HUES64 (cell line): ENCODE results near the gene SPANXD. TPM values are rescaled to one million over a fixed set of nuclear protein-coding genes. Genes with fewer than 3 reads are reported as not detected.
"Not testable (repeated sequence)": the region's sequence is repeated elsewhere in the genome, so short reads cannot be mapped to it uniquely, and the experiment has no call there.

ENCODE experiments used
- H3K27ac ChIP-seq: 2 replicates; pipeline ENCODE4 v1.7.0; 2013; ENCODE audit warnings: low read depth, low read length, inconsistent platforms
- H3K27me3 ChIP-seq: 2 replicates; pipeline ENCODE4 v1.6.1; 2013; ENCODE audit warnings: mild to moderate bottlenecking, low read length; ENCODE audit not compliant: insufficient read depth
- H3K36me3 ChIP-seq: 2 replicates; pipeline ENCODE4 v1.6.1; 2013; ENCODE audit warnings: mild to moderate bottlenecking, low read length; ENCODE audit not compliant: insufficient read depth
- H3K4me1 ChIP-seq: 2 replicates; pipeline ENCODE4 v1.6.1; 2013; ENCODE audit warnings: mild to moderate bottlenecking, low read length, moderate library complexity; ENCODE audit not compliant: insufficient read depth
- H3K4me3 ChIP-seq: 2 replicates; pipeline ENCODE4 v1.5.1; 2013; ENCODE audit warnings: mild to moderate bottlenecking, low read length, moderate library complexity
- H3K9ac ChIP-seq: 2 replicates; pipeline ENCODE4 v1.6.1; 2013; ENCODE audit warnings: mild to moderate bottlenecking, low read depth, low read length
- H3K9me3 ChIP-seq: 2 replicates; pipeline ENCODE4 v1.6.1; 2013; ENCODE audit warnings: low read depth, low read length; ENCODE audit not compliant: insufficient read depth
- WGBS: fragments of 150-250, 120-280 bp; methylation state at CpG from one replicate; pipeline ENCODE4 v1.1.7; 2013; ENCODE audit warnings: missing lambda C conversion rate; 5-methylcytosine and 5-hydroxymethylcytosine counted together
- polyA plus RNA-seq, 2 experiments: library from polyadenylated mRNA; stranded (reverse); fragments of 50-300 nt; gene quantifications; one replicate each; pipeline ENCODE4 v1.2.3, GENCODE V29; 2013

Gene SPANXD, protein sequence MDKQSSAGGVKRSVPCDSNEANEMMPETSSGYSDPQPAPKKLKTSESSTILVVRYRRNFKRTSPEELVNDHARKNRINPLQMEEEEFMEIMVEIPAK
- not detected for polyA plus RNA-seq (2013, experiment 1 of 2)
- polyA plus RNA-seq (2013, experiment 2 of 2): not detected

DNA sequence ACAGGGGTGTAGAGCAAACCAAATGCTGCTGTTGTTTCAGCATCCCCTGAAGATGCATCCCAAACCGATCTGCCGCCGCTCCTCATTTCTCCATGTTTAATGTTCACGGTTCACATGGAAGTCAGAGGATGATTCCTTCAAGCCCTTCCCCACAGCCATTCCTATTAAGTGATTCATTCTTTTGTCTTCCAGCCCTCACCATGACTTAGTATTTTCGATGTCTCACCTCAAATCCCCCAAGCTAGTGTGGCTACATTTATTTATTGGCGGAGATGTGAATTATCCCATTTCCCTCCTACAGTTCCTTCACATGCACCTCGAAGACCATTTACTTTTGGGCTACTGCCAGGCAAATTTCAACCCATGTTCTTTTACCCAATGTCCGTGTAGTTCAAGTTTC, at the start of gene SPANXD:
Gene SPANXD (minus strand): TSS at position 101 of the 400 bp plus-strand sequence. CDS start 334 bp downstream, outside the sequence.
- not testable (repeated sequence) for H3K4me1 ChIP-seq

DNA sequence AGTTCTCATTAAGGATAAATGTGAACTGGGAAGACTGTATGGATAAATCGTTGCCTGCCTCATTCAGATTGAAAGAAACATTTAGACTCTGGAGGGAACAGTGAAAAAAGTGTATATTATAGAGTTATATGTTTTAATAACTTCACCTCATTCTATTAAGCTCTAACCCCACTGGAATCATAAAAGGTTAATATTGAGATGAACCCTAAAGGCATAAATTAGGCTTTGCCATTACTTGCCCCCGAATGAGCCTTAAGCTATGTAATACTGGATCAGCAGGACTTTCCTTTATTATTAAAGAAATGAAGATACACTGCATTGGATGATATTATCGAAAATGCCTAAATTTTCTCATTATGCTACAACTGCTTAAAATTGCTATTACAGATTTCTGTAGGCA, 44.1 kb upstream of the SPANXD start:
- 78% methylated on average over 1 of the region's 3 CpGs for WGBS
- no peak overlapping the region for H3K27ac ChIP-seq

More for the DNA sequence above, at the start of gene SPANXD:
- WGBS: 92% methylated on average over 1 of the region's 8 CpGs
- not testable (repeated sequence) for H3K9me3 ChIP-seq, H3K27ac ChIP-seq, H3K9ac ChIP-seq, H3K36me3 ChIP-seq, H3K27me3 ChIP-seq, H3K4me3 ChIP-seq

GRCh38 chrX:141736656-141737055, 38.1 kb upstream of the SPANXD start:
- no peaks in the 10 kb centered on the region for H3K4me1 ChIP-seq
- no peaks in the 10 kb centered on the region for H3K27me3 ChIP-seq
- no peak overlapping the region for H3K9ac ChIP-seq
- WGBS: no CpG with 5 or more reads among the region's 3 CpGs
- no peak overlapping the region for H3K27ac ChIP-seq
- no peak overlapping the region for H3K4me3 ChIP-seq
- H3K36me3 ChIP-seq: no peaks in the 10 kb centered on the region
- H3K9me3 ChIP-seq: no peaks in the 10 kb centered on the region

More for the DNA sequence above, 44.1 kb upstream of the SPANXD start:
- Histone ChIP-seq H3K36me3 (no peaks in the 10 kb centered on the region), H3K9me3 (no peaks in the 10 kb centered on the region), H3K4me3 (no peak overlapping the region), H3K27me3 (no peaks in the 10 kb centered on the region), H3K4me1 (no peaks in the 10 kb centered on the region), H3K9ac (no peak overlapping the region)

DNA sequence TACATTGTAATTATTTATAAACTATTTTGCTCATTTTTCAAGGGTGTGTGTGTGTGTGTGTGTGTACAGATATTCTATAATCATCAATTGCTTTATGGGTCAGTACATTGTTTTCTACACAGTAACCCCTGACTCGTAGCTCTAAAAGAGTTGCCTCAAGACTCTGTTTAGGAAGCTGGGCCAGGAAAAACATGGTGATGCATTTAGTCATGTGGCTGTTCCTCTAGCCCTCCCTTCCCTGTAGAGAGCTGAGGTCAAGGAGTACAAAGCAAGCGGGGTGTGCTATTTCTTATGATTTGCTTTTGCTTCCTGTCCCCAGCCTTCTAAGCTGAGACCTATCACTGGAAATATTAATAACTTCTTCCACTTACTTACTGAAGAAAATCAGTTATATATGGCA, 34.8 kb upstream of the SPANXD start:
- 100% methylated on average over 1 of the region's 2 CpGs for WGBS
- Histone ChIP-seq H3K27me3 (no peaks in the 10 kb centered on the region), H3K27ac (no peak overlapping the region), H3K36me3 (no peaks in the 10 kb centered on the region), H3K4me3 (no peak overlapping the region), H3K4me1 (no peaks in the 10 kb centered on the region), H3K9ac (no peak overlapping the region), H3K9me3 (no peaks in the 10 kb centered on the region)

DNA sequence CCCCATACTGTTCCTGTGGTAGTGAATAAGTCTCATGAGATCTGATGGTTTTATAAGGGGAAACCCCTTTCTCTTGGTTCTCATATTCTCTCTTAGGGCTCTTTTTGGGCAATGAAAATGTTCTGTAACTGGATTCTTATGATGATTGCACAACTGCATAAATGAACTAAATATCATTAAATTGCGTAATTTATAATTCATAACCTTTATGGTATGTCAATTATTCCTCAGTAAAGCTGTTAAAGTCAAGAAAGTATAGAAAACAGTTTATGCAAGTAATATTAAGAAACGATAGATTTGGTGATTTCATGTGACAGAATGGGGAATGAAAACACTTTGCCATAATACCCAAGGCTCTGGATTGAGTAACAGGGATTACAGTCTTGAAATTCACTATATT, 33.5 kb upstream of the SPANXD start:
- Histone ChIP-seq H3K9me3 (no peaks in the 10 kb centered on the region), H3K36me3 (no peaks in the 10 kb centered on the region), H3K9ac (no peak overlapping the region), H3K4me1 (no peaks in the 10 kb centered on the region), H3K4me3 (no peak overlapping the region), H3K27ac (no peak overlapping the region), H3K27me3 (no peaks in the 10 kb centered on the region)
- 100% methylated on average over 1 of the region's 2 CpGs for WGBS

- 100% methylated on average over 1 of the region's 3 CpGs for WGBS
- H3K4me3 ChIP-seq: no peak overlapping the region
- H3K9me3 ChIP-seq: no peaks in the 10 kb centered on the region
- H3K4me1 ChIP-seq: no peaks in the 10 kb centered on the region
- no peaks in the 10 kb centered on the region for H3K27me3 ChIP-seq
- H3K9ac ChIP-seq: no peak overlapping the region
- no peak overlapping the region for H3K27ac ChIP-seq
- no peaks in the 10 kb centered on the region for H3K36me3 ChIP-seq
Observed at GRCh38 chrX:141724186-141724585, 25.6 kb upstream of the SPANXD start.

GRCh38 chrX:141714680-141715079, 16.1 kb upstream of the SPANXD start:
- Histone ChIP-seq H3K27me3 (no peaks in the 10 kb centered on the region), H3K27ac (no peak overlapping the region), H3K4me3 (no peak overlapping the region), H3K9ac (no peak overlapping the region), H3K9me3 (no peaks in the 10 kb centered on the region), H3K36me3 (no peaks in the 10 kb centered on the region), H3K4me1 (no peaks in the 10 kb centered on the region)
- 94% methylated on average over 2 of the region's 3 CpGs for whole genome bisulfite sequencing

DNA sequence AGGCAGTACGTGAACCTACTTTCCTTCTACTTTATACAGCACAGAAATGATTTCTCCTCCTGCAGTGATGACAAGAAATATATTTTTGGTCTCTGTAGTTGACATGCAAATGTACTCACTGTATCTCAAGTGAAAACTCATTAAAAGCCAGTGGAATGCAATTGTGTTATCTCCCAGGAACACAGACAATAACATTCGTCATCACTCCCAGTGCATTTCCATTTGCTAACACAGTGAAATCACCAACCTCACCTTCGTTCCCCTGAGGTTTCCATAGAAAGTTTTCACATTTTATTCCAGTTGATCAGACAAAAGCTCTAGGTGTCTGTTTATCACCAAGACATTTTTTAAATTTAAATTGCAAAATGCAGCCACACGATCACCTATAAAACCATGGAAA, 2.5 kb upstream of the SPANXD start:
- Histone ChIP-seq H3K36me3 (no peaks in the 10 kb centered on the region), H3K4me1 (no peaks in the 10 kb centered on the region), H3K27ac (no peak overlapping the region), H3K4me3 (no peak overlapping the region), H3K9ac (no peak overlapping the region), H3K27me3 (no peaks in the 10 kb centered on the region), H3K9me3 (no peaks in the 10 kb centered on the region)
- 74% methylated on average over 2 of the region's 4 CpGs for WGBS

DNA sequence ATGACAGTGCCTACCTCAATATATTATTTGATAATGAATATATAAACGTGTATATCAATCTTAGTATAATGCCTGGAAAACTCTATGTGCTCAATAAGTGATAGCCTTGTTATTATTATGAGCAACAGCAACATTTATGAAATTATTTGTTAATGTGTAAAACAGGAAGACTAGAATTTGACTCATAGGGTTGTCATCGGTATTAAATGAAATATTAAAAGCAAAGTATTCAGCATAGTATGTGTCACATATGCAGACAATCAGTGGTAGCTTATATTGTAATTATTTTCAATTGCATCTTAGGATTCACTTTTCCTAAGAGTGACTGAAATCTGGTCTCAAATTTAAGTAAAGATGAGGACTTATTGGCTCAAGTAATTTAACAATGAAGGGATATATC, 24.6 kb downstream of the SPANXD start:
- no peaks in the 10 kb centered on the region for H3K4me1 ChIP-seq

DNA sequence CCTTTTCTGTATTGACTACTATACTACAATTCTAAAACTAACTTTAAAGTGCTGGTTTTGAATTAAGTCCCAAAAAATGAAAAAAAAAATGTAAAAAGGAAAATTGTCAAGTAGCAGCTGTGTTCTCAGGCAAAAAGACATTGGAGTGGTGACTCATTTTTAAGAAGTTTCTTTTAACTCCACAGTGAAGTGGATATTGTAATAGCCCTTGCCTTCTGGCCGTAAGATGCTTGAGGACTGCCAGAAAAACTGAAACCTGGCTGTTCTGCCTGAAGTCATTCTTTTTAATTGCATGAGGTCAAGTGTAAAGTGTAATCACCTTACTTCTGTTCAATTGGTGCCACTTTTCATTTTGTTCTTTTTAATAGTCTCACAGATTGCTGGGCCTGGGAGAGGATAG, 28.9 kb downstream of the SPANXD start:
- 89% methylated on average over 1 of the region's 1 CpG for WGBS
- no peaks in the 10 kb centered on the region for H3K36me3 ChIP-seq
- H3K27me3 ChIP-seq: no peaks in the 10 kb centered on the region
- no peaks in the 10 kb centered on the region for H3K4me1 ChIP-seq
- no peaks in the 10 kb centered on the region for H3K9me3 ChIP-seq
- H3K27ac ChIP-seq: no peak overlapping the region
- no peak overlapping the region for H3K4me3 ChIP-seq
- H3K9ac ChIP-seq: no peak overlapping the region

More for the DNA sequence above, 24.6 kb downstream of the SPANXD start:
- Histone ChIP-seq H3K27ac (no peak overlapping the region), H3K36me3 (no peaks in the 10 kb centered on the region), H3K4me3 (no peak overlapping the region), H3K27me3 (no peaks in the 10 kb centered on the region), H3K9ac (no peak overlapping the region), H3K9me3 (no peaks in the 10 kb centered on the region)
- WGBS: 100% methylated on average over 1 of the region's 2 CpGs

DNA sequence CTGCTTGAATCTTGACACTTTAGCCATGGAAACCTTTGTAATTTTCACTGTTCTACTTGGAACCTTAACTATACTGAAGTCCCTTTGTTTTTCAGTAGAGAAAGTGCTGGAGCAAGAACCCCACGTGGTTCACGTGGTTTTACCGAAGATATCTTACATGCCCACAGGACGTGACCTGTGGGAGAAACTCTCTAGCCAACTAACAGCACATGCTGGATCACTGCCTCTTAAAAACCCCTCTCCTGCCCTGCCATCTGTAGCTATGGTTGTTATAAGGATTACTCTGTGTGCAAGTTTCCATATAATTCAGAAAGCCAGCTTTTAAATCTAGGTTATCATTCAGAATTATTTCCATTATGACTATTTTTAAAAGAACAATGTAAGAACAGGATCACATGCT, 30.2 kb downstream of the SPANXD start:
- Histone ChIP-seq H3K9me3 (no peaks in the 10 kb centered on the region), H3K9ac (no peak overlapping the region), H3K4me1 (no peaks in the 10 kb centered on the region), H3K4me3 (no peak overlapping the region), H3K27me3 (no peaks in the 10 kb centered on the region), H3K36me3 (no peaks in the 10 kb centered on the region), H3K27ac (no peak overlapping the region)
- WGBS: 77% methylated on average over 4 of the region's 4 CpGs

- H3K9me3 ChIP-seq: no peaks in the 10 kb centered on the region
- no peak overlapping the region for H3K9ac ChIP-seq
- no peaks in the 10 kb centered on the region for H3K4me1 ChIP-seq
- WGBS: 94% methylated on average over 6 of the region's 6 CpGs
- H3K36me3 ChIP-seq: no peaks in the 10 kb centered on the region
- no peak overlapping the region for H3K4me3 ChIP-seq
- H3K27me3 ChIP-seq: no peaks in the 10 kb centered on the region
- H3K27ac ChIP-seq: no peak overlapping the region
Observed at GRCh38 chrX:141662781-141663180, 35.8 kb downstream of the SPANXD start.
